ENCODE results near the gene SEZ6. TPM values are rescaled to one million over a fixed set of nuclear protein-coding genes. Genes with fewer than 3 reads are reported as not detected.

Gene SEZ6
- total and polyA plus RNA-seq, 4 donors: 0.07 to 0.54 (median 0.18) TPM; not detected in 1

- peak; percentile 27 to 48 (median 33) for DNase-seq
- Histone ChIP-seq H3K27ac (ENCODE audit: low read depth in 1 of 2, low read length in 1 of 2) (no peak overlapping the region), H3K9ac (ENCODE audit: insufficient read depth in 1 of 2, low read length in 2 of 2) (no peak overlapping the region), H3K36me3 (ENCODE audit: control insufficient read depth in 4 of 4, insufficient read depth in 4 of 4, low read length in 4 of 4) (no peaks in the 10 kb centered on the region), H3K9me3 (ENCODE audit: control insufficient read depth in 4 of 4, insufficient read depth in 3 of 4, low read length in 3 of 4) (no peaks in the 10 kb centered on the region), H3K4me1 (ENCODE audit: control insufficient read depth in 5 of 5, insufficient read depth in 5 of 5, low read length in 5 of 5) (peaks cover 0 to 17% (median 6%) of the 10 kb centered on the region in 5 donors), H3K4me3 (no peak overlapping the region), H3K27me3 (ENCODE audit: control insufficient read depth in 3 of 3, insufficient read depth in 3 of 3, low read length in 2 of 3) (no peaks in the 10 kb centered on the region)
- no peak for TF ChIP-seq CTCF (IDR thresholded peaks at IDR 0.05; ENCODE audit: control extremely low read depth, extremely low read depth)
- WGBS, 2 donors: 68 to 83% methylated on average over 10 of the region's 10 CpGs
- no peak for ATAC-seq (ENCODE audit: insufficient read depth, low FRiP score)
Measured at GRCh38 chr17:28968231-28968913, 37.5 kb downstream of the SEZ6 start.

GRCh38 chr17:28967221-28968135, 38.4 kb downstream of the SEZ6 start:
- no peak for ATAC-seq (ENCODE audit: insufficient read depth, low FRiP score)
- peaks cover 0 to 14% (median 6%) of the 10 kb centered on the region in 5 donors for H3K4me1 ChIP-seq (ENCODE audit: control insufficient read depth in 5 of 5, insufficient read depth in 5 of 5, low read length in 5 of 5)
- no peaks in the 10 kb centered on the region for H3K36me3 ChIP-seq (ENCODE audit: control insufficient read depth in 4 of 4, insufficient read depth in 4 of 4, low read length in 4 of 4)
- H3K9me3 ChIP-seq (ENCODE audit: control insufficient read depth in 4 of 4, insufficient read depth in 3 of 4, low read length in 3 of 4): no peaks in the 10 kb centered on the region
- DNase-seq: peak; percentile 15 to 39 (median 36)
- H3K27ac ChIP-seq (ENCODE audit: low read depth in 1 of 2, low read length in 1 of 2): peak overlapping the region in 1 of 2 donors; percentile 15
- WGBS, 2 donors: 53 to 55% methylated on average over 7 of the region's 7 CpGs
- TF ChIP-seq CTCF (IDR thresholded peaks at IDR 0.05; ENCODE audit: control extremely low read depth, extremely low read depth): no peak
- H3K4me3 ChIP-seq: no peak overlapping the region
- no peak overlapping the region for H3K9ac ChIP-seq (ENCODE audit: insufficient read depth in 1 of 2, low read length in 2 of 2)
- H3K27me3 ChIP-seq (ENCODE audit: control insufficient read depth in 3 of 3, insufficient read depth in 3 of 3, low read length in 2 of 3): no peaks in the 10 kb centered on the region

GRCh38 chr17:28963841-28964240, 42.0 kb downstream of the SEZ6 start:
- ATAC-seq (ENCODE audit: insufficient read depth, low FRiP score) (no peak), DNase-seq (no peak)

More at GRCh38 chr17:28963841-28964240, 42.0 kb downstream of the SEZ6 start:
- TF ChIP-seq CTCF (IDR thresholded peaks at IDR 0.05; ENCODE audit: control extremely low read depth, extremely low read depth): no peak
- H3K4me3 ChIP-seq: no peak overlapping the region
- H3K27ac ChIP-seq (ENCODE audit: low read depth in 1 of 2, low read length in 1 of 2): no peak overlapping the region
- no peaks in the 10 kb centered on the region for H3K9me3 ChIP-seq (ENCODE audit: control insufficient read depth in 4 of 4, insufficient read depth in 3 of 4, low read length in 3 of 4)
- H3K36me3 ChIP-seq (ENCODE audit: control insufficient read depth in 4 of 4, insufficient read depth in 4 of 4, low read length in 4 of 4): no peaks in the 10 kb centered on the region
- 67% methylated on average over 8 of the region's 8 CpGs for WGBS, 2 donors
- peaks cover 0 to 2% (median 0%) of the 10 kb centered on the region in 3 donors for H3K27me3 ChIP-seq (ENCODE audit: control insufficient read depth in 3 of 3, insufficient read depth in 3 of 3, low read length in 2 of 3)
- H3K4me1 ChIP-seq (ENCODE audit: control insufficient read depth in 5 of 5, insufficient read depth in 5 of 5, low read length in 5 of 5): peaks cover 0 to 14% (median 5%) of the 10 kb centered on the region in 5 donors
- H3K9ac ChIP-seq (ENCODE audit: insufficient read depth in 1 of 2, low read length in 2 of 2): no peak overlapping the region

Data from lung (tissue), 12 donors.